ENCODE data around the gene ARHGEF4.

- TF ChIP-seq CTCF (IDR thresholded peaks at IDR 0.05; ENCODE audit: low read length), result no peak
- no peak for TF ChIP-seq EZH2phosphoT487 (IDR thresholded peaks at IDR 0.05; ENCODE audit: low read length)
Measured at GRCh38 chr2:130823886-130824491, 12.7 kb upstream of the ARHGEF4 start.
